ENCODE results near the gene TSTD2.
"Not testable (repeated sequence)": the region's sequence is repeated elsewhere in the genome, so short reads cannot be mapped to it uniquely, and the experiment has no call there.

The TSTD2 gene

DNA sequence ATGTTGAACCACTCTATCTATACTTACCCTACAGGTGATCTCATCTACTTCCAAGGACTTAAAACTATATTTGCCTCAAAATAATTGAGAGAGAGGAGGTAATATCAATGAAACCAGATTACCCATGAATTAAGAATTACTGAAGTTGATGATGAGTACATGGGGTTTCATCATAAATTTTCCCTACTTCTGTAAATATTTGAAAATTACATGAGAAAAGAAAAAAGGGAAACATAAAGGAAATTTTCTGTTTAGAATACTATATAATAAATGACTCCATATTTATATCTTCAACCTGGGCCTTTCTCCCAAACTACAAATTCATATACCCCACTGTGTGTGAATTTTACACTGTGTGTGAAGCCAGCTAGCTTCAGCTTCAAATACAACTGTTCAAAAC is 2.6 kb downstream of the TSTD2 start:
- DNase-seq (ENCODE audit: low read depth) = no peak

DNA sequence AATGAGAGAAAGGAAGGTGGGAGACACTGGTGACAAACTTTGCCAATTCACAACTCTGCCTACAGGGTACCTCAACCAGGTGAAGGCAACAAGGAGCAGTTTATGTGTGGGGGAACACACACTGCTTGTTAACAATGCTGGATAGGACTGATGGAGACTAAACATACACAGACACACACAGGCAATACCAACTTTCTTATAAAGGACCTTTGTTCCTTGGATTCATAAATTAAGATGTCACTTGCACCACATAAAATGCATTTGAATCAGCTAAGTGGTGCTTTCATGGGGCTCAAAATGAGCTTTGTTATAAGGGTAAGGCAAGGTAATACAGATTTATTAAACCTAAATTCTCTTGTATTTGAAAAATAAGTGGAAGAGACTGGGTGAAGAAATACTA is 4.0 kb downstream of the TSTD2 start:
- no peak for DNase-seq (ENCODE audit: low read depth)

DNA sequence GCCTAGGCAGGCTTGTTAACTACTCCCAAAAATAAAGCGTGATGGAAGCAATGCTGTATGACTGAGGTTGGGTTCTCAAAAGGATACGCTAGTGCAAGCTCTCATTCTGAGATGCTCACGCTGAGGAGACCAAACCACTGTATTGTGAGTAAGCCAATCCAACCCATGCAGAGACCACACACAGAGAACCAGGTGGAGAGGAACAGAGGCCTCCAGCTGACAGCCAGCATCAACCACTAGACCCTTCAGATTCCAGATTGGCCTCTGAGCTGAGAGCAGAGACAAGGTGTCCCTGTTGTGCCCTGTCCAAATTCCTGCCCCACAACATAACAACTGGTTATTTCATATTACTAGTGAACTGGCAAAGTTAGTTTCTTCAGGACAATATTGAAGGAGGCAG is 4.5 kb downstream of the TSTD2 start:
- no peak for DNase-seq (ENCODE audit: low read depth)

DNA sequence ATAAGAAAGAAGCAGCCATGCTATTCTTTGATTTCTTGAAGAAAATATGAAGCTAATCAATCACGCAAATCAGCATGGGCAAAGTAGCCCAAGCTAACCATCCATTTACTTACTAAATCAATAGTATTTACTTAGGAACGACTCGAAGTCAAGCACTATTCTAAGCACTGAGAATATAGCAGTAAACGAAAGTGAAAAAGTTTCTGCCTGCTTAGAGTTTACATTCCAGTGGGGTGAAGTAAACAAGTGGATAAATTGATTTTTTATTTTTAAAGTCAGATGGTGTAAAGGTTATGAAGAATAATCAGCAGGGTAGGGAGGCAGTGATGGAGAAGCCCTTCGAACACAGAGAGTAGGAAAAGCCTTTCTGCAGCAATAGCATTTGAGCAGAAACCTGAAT is 5.5 kb downstream of the TSTD2 start:
- no peak for DNase-seq (ENCODE audit: low read depth)

DNA sequence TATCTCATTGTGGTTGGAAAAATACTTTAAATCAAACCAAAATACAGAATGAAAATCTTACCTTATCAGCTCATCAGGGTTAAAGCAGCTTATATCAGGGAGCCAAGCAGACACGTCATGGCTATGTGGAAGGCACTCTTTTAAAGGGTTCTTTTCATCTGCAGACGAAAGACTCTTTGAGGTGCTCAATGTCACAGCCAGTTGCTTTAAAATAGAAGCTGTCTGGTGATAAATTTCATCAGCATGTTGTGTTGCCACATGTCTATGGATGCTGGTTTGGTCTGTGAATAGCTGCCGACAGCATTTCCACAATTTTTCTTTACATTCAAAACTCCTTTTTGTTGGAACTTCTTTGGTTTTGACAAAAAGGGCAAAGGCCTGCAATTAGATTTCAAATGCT is 7.5 kb downstream of the TSTD2 start:
- no peak for DNase-seq (ENCODE audit: low read depth)

DNA sequence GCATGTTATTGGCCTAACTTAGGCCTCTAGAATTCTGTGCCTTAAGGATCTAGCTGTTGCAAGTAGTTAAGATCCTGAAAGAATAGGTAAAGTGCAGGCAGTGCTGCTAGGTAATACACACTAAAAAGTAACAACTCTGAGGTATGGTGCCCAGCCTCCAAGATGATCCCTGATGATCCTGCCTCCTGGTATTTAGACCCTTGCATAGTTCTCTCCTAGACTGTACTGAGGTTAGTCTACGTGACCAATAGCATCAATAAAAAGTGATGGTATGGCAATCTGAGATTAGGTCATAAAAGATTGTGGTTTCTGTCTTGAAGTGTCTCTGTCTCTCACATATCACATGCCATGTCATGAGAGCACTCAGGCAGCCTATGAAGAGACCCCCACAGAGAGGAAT is 9.2 kb downstream of the TSTD2 start:
- no peak for DNase-seq (ENCODE audit: low read depth)

DNA sequence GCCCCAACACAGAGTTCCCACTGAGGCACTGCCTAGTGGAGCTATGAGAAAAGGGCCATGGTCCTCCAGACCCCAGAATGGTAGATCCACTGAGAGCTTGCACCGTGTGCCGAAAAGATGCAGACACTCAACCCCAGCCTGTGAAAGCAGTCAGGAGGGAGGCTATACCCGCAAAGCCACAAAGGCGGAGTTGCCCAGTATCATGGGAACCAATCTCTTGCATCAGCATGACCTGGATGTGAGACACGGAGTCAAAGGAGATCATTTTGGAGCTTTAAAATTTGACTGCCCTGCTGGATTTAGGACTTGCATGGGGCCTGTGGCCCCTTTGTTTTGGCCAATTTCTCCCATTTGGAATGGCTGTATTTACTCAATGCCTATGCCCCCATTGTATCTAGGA is 10.7 kb downstream of the TSTD2 start:
- DNase-seq (ENCODE audit: low read depth) = not testable (repeated sequence)

DNA sequence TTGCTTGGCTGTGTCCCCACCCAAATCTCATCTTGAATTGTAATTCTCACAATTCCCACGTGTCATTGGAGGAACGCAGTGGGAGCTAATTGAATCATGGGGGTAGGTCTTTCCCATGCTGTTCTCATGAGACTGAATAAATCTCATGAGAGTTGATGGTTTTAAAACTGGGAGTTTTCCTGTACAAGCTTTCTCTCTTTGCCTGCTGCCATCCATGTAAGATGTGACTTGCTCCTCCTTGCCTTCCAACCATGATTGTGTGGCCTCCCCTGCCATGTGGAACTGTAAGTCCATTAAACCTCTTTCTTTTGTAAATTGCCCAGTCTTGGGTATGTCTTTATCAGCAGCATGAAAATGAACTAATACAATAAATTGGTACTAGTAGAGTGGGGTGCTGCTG is 13.1 kb downstream of the TSTD2 start:
- DNase-seq (ENCODE audit: low read depth) = not testable (repeated sequence)

DNA sequence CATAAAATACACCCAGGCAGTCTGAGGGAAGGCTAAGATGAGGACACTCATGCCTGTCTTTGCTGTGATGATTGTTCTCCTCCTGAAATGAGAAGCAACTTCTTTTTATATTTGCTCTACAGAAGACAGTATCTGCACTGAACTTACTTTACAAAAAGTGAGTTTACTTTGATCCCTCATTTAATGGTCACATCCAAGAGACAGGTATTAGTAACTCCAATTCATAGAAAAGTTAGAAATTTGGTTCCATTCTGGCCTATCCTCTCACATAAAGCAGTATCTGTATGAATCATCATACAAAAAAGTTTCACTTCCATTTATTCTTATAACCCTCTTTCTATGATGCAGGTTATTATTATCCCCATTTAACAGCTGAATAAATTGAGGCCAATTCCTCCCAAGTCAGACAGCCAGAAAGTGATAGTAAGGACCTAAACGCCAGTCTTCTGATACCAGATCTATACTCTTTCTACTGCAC is 15.2 kb downstream of the TSTD2 start:
- DNase-seq (ENCODE audit: low read depth) = no peak

DNA sequence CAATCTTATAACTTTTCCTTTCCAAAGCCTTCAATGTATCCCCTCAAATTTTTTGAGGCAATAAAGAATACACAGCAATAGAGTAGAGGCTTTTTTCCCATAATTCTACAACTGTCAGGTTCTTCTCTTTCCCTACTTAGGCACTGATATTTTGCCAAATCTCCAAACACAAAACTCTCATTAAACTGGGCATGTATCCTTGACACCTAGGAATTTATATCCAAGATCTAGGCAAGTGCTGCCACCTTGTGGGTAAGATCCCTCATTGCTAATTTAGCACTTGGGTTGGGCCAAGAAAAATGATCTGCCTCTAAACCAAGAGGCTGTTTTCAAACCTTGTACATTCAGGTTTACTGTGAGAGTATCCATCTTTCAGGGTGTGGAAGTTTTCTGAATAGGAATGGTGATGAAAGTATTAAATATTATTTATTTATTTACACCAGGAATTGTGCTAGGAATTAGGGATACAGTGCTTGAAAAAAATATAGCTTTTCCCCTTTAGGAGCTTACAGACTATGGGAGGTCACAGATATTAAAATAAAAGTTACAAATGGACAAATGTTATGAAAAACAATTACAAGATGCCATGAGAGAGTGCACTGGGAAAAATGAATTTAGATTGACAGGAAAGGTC is 17.6 kb downstream of the TSTD2 start:
- DNase-seq (ENCODE audit: low read depth) = peak; percentile 52

DNA sequence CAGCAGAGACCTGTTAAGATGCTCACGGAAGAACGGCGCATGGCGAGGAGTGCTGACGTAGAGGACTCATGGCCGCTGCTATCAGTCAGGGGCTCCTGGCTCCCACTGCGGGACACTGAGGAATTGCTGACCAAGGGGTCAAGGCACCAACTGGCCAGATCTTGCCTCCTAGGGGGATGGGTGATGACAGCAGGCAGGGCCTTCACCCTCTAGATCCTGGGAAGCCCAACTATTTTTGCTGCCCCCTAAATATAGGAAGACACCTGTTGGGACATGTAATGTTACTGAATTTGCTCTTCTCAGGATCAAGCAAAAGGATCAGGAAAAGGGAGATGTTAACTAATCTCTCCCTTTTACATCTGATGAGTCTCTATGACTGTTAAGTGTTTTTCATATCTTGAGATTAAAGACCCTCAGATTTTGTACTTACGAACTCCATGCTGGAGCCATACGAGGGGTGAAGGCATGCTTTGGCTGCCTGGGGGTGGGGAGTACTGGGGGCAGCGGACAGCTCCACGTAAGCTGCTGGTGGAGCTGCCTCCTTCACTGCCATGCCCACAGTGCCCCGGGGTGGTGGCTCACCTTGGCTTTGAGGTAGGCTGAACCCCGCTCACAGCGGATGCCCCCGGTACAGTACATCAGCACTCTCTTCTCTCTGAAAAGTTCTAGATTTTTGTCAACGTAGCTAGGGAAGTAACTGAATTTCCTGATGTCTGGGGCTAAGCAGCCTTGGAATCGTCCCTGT is 28.1 kb downstream of the TSTD2 start:
- DNase-seq (ENCODE audit: low read depth) = no peak

DNA sequence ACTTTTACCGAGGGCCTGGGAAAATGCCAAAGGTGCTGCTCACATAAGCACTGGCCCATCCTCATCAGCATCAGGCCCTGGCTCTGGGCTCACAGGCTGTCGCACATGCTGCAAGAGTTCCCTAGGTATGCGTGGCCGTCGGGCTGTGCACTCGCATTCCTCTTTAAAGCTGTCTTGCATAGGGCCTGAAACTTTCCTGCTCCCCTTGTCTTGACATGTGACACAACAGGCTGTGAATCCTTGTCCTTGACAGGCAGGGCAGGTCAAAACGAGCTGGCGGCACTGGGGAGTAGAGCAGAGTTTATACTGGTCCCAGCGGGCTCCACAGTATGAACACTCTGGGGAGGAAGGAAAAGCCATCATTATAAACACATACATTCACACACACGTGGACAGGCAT is 30.7 kb downstream of the TSTD2 start:
- DNase-seq (ENCODE audit: low read depth) = no peak

DNA sequence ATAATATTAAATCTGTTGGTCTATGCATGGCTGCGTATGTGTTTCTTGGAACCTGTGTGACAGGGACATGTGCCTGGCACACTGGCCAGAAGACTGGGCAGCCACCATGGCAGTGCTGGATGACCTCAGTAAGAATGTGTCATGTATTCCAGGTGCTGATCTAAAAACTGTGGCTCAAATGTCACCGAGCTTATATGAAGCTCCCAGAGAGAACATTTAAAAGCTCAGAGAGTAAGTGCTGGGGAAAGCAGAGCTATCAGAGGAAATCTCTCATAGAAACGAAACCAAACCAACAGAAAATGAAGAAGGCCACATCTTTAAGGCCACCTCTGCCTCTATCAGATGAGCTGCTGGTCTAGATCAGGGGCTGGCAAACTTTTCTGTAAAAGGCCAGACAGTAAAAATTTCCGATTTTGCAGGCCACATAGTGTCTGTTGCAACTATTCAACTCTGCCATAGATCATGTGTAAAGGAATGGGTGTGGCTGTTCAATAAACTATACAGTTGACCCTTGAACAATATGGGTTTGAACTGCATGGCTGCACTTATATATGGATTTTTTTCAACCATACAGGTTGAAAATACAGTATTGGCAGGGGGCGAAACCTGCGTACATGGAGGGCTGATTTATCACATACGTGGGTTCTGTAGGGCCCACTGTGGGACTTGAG is 31.8 kb downstream of the TSTD2 start:
- no peak for DNase-seq (ENCODE audit: low read depth)

DNA sequence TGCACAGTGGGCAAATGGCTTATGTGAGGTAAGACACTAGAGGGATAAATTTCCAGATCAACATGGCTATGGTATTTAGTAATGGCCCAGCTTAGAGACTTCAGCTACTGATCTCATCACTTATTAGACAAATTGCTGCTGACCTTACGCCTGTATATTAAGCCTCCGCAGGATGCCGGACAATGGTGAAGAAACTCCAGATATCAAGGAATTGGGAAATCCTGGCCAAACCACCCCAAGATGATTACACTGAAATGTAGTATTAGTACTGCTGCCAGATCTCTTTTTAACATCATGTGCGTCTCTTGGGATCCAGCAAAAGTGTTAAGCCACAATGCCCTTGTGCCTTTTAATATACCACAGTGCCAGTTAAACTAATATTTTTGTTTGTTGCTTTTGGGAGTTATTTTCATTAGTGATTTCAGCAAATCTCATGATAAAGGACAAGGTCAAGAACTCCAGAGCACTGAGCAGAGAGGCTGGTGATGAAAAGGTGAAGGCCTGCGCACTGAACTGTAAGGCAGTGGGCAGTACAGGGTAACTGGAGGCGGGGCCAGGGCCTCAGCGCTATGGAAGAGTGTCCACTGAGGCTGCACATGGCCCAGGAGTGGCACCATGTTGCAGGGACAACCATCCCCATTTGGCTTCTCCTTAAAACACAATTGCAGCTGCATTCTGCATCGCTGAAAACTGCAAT is 32.5 kb downstream of the TSTD2 start:
- DNase-seq (ENCODE audit: low read depth) = no peak

DNA sequence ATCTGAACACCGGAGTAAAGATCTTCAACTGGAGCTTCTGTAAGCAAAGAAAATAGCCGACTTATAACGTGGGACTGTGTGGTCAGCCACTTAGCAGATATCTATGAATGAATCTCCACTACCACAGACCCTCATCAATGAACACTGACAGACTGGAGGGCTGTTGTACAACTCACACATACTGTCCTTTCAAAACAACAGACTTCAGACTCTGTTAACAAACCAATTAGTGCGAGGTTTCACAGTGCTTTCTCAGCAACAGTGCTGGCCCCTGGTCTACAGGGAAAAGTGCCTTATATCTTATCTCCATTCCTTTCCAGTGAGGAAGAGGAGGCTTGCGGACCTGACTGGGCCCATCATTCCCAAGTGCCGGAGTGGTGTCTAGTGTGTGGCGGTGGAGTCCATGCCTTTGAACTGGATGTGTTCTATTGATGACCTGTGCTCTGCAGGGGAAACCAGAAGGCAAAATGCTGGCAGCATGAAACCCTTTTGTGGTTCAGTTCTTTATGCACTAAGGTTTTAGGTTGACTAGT is 33.8 kb downstream of the TSTD2 start:
- no peak for DNase-seq (ENCODE audit: low read depth)

DNA sequence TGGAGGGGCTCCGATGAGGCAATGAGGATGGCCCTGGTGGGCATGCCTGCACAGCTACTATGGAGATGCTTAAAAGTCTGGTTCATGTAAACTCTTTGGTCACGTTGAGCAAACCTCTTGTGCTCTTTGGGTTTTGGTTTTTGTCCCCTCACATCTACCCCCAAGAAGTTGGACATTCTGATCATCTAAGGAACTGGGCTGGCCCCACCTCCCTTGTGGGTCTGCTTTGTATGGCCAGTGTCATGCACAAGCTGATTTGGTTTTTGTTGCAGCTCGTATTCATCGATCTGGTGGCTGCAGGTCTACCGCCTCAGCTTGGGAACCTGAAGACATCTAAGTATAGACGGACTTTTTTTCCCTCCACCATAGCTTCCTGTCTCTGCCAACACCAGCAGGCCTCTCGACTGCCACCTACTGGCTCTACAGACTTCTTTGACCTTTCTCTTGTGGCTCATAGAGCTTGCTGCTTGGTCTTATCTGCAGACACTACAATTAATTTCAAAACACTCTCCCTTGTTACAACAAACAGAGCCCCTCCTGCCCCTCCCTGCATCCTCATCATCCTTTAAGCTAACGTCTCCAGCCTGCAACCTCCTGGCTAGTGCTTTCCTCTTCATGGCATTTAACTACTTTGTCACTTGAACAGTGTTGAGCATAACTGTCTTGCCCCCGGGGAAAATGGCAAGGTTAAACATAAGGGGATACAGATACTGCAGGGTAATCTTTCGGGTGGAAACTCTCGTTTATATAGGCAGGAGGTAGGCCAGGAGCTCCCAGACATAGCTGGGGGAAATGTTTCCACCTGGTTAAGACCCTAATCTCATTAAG is 34.5 kb downstream of the TSTD2 start:
- DNase-seq (ENCODE audit: low read depth) = peak; percentile 59

DNA sequence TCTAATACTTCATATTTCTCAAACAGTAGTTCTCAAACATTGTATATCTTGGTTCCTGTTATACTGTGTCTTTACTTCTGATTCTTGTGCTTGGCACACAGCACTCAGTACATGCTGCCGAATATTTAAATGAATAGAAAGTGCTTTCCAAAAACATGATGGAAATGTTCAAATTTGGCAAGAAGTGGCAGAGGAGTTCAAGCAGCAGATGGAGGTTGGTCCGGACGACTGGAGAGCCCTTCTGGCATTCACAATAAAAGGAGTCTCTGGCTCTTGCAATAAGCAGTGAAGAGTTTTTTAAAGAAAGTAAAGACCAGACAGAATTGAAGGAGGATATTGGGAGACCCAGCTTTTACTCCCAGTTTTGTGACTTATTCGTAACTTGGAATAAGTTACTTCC is 36.3 kb downstream of the TSTD2 start:
- DNase-seq (ENCODE audit: low read depth) = no peak

DNA sequence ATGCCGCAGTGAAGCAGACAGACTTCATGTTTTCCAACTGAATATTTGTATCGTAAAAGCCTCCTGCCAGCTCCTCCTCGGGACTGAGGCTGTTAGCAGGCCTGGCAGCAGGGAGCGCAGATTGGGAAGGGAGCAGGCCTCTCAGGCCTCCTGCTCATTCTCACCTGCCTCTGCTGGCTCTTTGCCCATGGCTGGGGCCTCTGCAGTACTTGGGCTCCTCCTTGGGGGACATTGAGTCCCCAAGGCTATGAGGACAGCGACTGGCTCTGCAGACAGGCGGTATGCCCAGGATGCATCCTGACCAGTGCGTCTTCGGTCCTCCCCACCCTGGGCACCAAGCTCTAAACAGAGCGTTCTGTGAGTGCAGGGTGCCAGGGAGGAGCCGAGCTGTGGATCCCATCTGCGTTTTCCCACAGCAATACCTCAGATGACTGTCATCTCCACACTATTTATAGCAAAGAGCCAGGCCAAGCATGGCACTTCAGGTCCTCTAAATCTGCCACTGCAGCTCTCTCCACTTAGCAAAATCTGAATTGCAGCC is 38.7 kb downstream of the TSTD2 start:
- DNase-seq (ENCODE audit: low read depth) = no peak

DNA sequence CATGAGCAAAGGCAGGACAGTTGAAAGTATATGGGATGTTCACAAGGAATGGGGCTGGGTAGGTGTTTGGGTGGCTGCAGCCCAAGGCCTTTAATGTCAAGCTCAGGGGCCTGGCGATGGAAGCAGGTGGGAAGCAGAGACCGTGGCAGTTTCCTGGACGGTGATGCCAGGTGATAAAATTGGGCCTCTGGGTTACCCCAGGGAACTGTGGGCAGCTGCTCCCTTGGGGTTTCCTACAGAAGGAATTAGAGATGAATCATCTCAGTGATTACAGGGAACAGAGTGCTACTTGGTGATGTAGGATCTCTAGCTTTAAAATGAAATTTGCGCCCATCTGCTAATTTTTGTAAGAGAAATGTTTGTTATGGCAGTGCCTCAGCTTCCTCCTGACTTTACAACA is 39.2 kb downstream of the TSTD2 start:
- DNase-seq (ENCODE audit: low read depth) = no peak

DNA sequence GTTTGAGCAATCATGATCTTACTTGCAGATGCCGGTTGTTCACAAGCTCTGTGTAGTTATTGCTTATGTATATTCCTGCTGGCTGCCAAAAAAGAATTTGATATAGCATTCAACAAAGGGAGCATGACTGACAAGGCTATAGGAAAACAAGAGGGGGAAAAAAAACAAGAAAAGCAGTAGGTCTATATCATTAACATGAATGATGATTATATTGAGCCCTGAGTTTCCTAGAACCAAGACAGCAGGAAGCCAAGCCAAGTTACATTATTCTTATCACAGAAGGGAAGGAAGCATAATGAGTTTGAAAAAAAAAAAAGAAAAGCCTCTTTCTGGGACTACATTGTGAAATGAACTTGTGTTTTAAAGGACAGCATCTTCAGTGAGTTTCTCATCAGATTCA is 41.0 kb downstream of the TSTD2 start:
- no peak for DNase-seq (ENCODE audit: low read depth)

DNA sequence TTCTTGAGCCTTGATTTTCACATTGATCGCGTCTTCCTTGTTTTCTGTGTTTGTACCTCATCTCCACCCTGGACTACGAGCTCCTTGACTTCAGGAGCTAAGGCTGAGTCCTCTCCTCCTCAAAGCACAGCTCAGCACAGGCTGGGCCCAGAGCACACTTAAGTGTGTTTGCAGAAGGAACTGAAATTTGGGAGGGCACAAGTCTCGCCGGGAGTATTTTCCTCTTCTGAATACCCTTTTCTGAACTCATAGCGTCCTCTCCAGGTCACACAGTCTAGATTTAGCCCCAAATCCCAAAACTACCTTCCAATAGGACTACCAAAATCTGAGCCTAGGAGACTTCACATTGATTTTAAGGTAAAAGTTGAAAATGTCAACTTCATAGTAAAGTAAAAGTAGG is 41.6 kb downstream of the TSTD2 start:
- no peak for DNase-seq (ENCODE audit: low read depth)

Data from stimulated activated CD4-positive, alpha-beta T cell treated with anti-CD3 and anti-CD28 coated beads, Interleukin-2, amount 100 ng/mL, for 4 hours (primary cell).